GM19043 (cell line): Measurements from ENCODE around the gene PSORS1C1.

Experiments
- ATAC-seq: cut with Tn5 transposase; IDR thresholded peaks from one replicate; pipeline ENCODE4 v1.9.1; 2021; ENCODE audit warnings: low read depth; ENCODE audit not compliant: unreplicated experiment

Gene PSORS1C1

DNA sequence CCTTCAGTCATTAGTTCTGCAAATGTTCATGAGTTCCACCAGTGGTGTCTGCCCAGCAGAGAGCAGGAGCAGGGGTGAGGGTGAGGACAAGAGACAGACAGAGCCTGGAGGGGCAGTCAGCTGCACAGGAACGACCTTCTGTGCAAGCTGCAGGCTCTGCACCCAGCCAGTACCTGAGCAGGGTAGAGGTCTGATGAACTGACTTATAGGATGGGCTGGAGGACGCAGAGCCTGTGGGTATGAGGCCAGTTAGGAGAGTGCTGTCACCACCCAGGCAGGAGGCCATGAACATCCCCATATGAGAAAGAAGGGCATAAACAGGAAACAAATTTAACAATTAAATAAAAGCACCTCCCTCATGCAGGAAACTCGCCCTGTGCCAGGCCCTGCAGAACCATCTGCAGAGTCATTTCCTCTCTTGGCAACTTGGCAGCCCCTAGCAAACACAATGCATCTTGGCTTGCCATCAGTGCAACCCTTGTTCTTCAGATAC, 20.2 kb upstream of the PSORS1C1 start:
- no peak for ATAC-seq

DNA sequence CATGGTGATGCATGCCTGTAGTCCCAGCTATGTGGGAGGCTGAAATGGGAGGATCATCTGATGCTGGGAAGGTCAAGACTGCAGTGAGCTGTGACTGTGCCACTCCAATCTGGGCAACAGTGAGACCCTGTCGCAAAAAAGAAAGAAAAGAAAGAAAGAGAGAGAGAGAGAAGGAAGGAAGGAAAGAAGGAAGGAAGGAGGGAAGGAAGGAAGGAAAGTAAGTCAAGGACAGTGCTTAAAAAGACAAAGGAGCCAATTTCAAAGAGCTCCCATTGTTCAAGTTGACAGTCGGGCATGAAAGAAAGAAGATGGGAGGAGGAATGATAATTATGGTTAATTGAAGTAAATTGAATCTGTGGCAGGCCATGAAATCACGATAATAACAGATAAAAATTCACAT, 18.4 kb upstream of the PSORS1C1 start:
- no peak for ATAC-seq

DNA sequence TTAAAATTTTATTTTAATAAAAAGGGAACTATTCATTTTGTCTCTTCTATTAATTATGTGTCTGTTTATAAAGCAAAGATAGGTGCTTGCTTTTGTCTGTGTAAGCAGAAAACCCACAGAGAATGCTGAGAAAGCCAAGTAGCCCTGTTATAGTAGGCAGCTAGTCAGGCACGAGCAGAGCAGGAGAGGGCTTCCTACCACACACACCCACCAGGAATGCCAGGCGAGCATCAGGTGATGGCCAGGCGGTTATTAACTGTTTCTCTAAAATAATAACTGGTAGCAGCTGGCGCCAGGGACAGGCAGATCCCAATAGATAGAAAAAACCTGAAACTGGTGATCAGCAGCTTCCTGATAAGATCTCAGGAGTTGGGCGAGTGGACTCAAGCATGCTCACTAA, 17.9 kb upstream of the PSORS1C1 start:
- no peak for ATAC-seq

DNA sequence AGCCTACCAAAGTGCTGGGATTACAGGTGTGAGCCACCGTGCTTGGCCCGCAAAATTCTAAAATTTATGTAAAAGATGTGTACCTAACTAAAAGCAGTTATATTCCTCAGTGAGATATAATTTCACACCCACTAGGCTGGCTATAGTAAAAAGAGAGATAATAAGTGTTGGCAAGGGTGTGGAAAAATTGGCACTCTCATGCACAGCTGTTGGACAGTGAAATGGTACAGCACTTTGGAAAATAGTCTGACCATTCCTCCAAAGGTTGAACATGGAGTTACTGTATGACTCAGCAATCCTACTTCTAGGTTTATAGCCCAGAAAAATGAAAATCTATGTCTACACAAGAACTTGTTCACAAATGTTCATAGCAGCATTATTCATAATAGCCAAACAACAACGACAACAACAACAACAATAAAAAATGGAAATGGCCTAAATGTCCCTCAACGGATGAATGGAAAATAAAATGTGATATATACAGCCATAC, 16.1 kb upstream of the PSORS1C1 start:
- no peak for ATAC-seq

DNA sequence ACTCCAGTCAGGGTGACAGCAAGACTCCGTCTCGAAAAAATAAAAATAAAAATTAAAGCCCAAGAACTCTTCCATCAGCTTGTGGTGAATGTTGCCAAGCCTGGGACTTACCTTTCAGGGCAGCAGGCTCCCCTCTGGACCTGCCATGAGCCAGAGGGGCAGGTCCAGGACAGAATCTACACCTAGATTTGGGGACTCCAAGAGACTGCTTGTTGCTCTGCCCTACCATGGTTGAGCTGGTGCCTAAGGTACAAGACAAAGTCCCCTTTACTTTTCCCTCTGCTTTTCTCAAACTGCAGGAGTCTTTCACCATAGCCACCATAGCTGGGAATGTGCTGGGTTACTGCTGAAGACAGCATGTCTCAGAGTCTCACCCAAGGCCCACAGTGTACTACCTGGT, 11.5 kb upstream of the PSORS1C1 start:
- ATAC-seq: no peak

DNA sequence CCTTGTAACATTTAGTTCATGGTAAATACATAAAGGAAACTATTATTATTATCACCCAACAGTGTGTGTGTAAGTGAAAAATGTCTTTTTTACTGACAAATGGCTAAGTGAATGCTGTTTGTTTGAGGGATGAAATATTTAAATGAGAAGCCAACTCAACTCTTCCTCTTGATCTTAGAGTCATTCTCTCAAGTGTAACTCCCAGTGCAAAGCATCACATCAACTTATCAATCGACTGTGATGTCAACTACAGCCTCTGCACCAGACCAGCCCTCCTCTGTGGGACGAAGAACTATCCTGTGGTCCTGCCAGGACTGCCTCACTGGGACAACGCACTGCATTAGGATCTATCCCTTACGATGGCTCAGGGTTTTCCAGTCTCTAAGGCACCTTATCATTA, 7.5 kb upstream of the PSORS1C1 start:
- no peak for ATAC-seq

DNA sequence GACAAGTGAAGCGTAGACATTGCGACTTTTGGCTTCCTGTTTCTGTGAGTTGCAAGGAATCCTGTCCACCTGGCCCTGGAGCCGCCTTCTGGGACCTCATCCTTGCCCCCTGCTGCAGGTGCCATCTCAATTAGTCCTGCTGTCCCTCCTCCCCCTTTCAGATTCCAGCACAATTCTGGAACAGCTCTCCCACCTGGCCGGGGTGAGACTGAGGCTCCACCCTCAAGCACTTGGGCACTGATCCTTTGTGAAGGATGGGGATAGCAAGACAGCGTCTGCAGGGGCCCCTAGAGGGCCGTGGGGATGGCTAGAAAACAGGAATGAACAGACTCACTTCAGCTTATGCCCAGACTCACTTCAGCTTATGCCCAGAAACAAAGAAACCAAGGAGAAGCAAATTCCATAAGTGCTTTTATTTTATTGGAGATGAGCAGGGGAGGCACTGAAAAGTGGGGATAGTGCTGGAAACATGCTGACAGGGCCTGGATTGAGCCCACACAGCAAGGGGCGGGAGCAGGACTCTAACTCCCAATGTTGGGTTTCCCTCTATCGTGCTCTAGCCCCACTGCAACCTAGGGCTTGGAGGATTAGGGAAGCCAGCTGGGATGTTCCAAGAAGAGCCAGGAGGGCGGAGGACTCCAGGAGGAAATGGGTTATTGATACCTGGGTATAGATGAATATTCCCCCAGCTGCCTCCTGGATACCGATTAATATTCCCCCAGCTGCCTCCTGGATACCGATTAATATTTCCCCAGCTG, 3.6 kb upstream of the PSORS1C1 start:
- no peak for ATAC-seq

DNA sequence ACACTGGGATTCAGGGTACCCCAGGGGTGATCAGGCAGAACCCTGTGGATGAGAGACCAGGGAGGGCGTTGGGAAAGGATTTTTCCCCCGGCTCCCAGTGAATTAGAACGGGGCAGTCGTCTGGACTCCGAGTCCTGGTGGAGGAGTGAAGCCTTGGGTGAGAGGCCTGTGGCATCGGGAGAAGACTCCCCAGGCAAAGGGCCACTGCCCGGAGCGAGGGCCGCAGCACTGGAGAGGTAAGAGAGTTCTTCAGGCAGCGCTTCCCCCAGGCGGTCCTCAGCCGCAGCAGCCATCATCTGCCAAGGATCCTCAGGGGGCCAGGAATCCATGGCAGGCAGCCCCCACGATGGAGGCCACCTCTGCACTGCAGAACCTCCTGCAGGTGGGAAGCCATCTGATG, 2.9 kb upstream of the PSORS1C1 start:
- ATAC-seq: no peak

DNA sequence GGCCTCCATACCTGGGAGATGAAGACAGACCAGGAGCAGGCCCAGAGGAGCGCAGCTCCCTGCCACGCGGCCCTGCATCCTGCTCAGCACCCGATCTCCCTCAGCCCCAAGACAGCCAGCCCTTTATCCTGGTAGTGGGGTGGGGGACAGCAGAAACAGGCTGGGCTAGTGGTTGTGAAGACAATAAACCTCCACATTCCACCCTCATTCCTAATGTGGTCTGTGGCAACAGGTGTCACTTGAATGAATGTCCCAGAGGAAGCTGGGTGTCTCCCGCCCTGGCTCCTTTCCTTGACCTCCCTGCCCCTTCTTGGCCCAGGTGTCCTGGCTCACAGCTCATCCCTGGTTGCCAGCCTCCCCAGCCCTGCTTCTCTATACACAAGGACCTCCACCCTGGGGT, 2.1 kb upstream of the PSORS1C1 start, which contains the start of gene C6orf15:
TSS of gene C6orf15 (minus strand) at position 98 of the 400 bp plus-strand sequence. CDS start at position 78, 20 bp downstream.
- no peak for ATAC-seq

DNA sequence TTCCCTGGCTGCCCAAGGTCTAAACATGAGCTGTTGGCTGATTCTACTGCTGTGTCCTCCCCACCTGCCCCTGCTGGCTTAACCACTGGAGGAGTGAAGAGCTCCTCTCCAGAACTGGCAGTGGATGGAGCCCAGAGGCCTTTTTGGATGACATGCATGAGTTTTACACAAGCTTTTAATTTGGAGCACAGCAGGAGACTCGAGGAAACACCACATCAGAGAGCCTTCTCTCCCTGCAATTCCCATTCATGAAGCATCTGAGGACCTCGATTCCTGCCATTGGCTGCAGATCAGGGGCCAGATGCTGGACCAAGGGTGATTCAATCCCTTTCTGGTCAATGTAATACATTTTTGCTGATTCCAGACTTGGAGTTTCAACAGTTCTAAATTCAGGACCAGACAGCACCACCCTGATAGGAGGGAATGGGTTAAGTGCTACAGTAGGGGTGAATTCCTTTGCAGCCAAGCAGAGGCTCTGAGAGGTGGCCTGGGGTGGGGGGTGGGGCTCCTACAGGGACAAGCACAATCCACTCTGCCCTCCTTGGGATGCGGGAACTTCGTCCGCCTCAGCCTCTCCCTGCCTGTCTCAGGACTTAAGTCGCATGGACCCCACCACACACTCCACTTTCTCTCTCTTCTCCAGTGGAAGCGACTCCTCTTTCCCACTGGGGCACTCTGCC, 599 bp upstream of the PSORS1C1 start:
- no peak for ATAC-seq

DNA sequence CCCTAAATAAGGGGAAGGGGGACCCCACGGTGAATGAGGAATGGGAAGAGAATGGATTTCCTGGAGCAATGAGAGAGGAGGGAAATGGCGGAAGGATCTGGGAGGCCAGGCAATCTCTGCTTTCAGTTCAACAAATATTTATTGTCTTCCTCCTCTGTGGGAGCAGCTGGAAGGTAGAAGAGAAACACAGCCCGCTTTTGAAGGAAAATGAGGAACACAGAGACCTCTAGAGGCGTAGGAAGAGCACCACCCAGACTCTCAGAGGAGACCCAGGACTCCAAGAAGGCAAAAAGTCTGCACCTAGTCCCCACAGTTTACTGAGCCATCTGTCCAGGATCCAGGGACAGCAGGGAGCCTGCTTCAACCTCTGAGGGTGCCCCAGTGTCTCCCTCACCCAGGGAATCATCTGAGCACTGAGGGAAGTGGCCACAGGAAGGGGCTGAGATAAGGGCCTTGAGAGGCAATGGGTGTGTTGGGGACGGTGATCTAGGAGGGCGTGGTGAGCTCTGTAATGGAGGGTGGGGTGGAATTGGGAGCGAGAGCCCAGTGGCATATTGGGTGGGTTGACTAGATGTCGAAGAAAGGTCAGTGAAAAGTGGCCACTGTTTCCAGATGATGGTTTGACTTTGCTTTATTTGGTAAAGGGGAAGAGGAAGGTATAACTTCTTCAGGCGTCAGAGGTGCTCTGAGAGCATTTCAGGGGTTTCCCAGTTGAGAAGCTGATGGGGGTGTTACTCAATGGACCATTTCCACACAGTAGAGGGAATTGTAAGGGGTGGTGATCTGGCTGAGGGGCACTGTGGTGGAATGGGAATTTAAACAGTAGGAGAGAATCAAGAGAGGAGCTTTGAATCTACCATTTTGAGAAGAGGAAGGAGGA, 610 bp downstream of the PSORS1C1 start:
- no peak for ATAC-seq

DNA sequence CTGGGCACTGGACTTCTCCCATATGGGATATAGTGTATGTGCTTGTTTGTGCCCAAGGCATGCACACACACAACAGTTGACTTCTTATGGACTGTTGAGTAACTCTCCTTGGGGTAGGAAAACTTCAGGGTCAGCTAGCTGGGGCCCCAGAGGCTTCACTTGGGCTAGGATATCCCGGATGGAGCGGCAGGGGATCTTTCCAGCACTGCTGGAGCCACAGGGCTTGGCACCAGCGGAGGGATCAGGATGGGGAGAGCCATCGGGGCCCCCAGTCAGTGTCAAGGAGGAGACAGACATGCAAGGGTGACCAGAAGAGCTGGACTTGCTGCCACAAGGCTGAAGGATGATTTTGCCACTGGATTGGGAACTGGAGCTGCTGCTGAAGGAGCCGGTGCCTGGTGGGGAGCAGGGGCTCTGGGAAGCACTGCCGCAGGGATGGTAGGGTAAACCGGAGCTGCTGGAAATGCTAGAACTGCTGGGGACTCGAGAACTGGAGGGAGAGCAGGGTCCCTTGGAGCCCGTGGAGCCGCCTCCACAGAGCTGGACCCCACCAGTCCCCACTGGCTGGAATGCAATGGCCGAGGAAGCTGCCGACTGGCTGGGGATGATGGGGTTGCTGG, 1.5 kb downstream of the PSORS1C1 start:
- no peak for ATAC-seq

DNA sequence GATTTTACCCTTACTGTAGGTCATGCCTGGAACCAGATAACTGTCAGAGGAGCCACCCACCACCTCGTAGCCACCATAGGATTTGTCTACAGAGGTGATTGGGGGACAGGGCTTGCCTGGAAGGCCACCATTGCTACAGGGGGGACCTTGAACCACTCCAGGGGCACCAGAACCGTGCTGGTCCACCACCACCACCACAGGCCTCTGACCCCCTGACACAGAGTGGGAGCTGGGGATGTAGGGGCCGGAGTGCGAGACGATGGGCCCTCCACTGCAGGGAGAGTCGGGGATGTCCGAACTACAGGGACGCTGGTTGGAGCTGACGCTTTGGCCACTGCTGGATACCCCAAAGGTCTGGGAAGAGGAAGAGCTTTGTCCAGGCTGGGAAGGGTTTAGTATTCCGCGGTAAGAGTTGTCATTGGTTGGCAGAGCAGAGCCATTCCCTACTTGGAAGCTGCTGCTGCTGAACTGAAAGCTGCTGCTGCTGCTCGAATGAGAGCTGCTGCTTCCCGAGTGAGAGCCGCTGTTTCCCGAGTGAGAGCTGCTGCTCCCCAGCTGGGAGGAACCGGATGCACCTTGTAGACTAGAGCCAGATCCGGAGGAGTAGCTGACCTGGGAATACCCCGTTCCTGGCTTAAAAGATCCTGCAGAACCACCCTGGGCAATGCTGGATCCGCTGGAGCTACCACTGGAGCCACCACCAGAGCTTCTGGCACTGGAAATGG, 2.2 kb downstream of the PSORS1C1 start:
- ATAC-seq: no peak

DNA sequence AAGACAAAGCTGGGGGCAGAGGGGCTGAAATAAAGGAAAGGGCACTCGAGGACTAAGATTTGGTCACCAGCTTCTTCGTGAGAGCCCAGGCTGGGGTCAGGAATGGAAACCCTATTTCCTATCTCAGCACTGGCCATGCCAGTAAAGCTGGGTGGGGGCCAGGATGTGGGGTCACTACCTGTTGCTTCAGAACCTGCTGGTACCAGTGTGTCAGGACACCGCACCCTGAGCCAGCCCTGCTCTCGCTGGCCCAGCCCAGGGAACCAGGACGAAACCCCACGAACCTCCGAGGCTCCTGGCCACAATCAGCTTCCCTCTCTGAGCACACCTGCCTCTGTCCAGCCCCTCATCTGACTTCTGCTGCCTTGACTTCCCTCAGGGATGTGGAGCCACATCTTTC, 3.6 kb downstream of the PSORS1C1 start:
- no peak for ATAC-seq

DNA sequence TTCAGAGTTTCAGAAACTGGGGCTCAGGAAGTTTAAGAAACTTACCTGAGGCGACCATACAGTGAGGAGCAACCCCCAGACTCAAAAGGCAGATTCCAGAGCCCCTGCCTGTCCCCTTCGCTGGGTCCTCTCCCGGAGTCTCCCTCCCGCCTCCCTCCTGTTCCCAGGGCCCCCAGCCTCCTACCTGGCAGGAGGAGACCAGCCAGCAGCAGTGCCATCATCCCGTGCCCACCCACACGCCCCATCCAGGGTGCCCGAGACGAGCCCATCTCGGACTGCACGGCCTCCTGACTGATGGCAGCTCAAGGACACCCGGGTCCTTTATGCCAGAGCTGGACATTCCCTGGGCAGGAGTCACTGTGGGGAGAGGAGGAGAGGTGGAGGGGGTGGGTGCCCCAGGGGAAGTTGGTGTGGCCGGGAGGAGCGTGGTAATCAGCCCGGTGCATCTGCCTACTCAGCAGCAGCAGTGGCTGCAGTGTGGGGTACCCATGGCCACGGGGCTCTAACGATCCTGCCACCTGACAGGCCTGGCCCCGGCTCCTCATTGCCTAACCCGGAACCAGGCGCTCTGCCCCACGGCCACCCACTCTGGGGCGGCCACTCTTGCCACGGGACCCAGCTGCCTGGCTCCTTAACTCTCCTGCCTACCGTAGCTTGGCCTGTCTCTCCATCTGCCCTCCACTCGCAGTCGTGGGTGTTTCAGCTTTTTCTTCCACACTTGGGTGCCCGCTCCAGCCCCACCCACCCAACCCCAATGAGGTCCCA, 5.7 kb downstream of the PSORS1C1 start, which contains the start of gene CDSN:
TSS of gene CDSN (minus strand) at position 296 of the 765 bp plus-strand sequence. CDS start at position 269, 27 bp downstream.
- ATAC-seq: no peak

DNA sequence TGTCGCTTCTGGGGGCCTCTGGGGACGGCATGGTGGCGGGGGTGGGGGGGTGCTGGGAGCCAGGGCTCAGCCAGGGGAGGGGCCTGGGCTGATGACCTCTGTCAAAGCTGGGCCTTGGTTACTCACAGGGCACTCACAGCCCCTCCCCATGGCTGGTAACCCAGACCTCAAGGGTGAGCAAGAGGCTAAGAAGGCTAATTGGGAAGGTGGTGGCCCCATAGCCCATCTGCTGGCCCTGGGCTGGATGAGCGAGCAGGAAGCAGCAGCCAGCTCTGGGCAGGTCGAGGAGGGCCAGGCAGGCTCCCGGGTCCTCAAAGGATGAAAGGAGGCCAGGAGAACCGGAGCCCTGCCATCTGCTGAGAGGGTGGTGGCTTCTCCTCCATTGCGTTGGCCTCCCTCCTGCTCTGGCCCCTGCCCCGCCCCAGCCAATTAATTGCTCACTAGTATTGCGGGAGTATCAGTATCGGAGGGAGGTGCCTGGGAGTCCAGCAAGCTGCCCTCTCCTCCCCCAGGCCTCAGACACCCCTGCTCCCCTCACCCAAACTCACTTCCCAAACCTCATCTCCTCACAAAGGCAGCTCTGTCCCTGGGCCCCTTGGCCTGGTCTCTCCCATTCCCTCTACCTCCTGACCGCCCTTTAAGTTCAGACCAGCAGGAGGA, 6.7 kb downstream of the PSORS1C1 start:
- ATAC-seq: no peak

DNA sequence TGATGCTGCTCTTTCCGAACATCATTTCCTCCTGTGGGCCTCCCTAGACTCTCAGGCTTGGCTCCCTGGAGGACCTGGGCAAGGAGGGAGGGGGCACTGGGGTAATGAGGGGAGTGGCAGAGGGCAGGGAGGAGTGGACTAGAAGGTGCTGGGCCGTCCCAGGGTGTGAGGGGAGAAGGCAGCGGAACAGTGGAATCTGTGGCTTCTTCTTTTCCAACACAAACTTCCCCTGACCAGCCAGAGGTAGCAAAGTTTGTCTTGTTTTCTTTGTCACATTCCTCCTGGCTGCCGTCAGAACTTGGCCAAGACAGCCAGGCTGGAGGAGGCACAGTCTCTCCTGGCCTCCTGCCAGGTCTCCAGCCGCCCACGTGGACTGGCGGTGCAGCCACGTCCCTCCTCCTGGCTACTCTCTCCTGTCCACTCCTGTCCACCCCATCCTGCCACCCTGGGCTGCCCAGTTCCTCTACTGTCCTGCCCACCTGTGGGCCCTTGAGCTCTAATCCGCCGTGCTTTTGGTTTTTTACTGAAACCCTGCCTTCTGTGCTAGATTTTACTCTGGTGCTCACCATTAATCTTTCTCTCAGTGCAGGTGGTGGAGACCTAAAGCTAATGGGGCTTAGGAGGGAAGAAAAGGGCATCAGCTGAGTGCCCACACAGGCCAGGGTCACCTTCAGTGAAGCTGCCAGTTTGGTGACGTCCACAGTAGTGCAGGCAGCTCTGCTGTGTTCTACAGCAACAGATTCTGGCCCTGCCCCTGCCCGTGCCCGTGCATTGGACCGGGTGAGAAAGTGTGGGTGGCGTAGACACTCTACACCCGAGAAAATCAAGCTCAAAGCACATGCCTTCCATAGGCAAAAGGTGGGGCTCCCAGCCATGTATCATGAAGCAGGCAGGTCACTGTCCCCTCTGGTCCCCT, 8.4 kb downstream of the PSORS1C1 start:
- no peak for ATAC-seq
